GM19397 (cell line): ENCODE results near the gene CRYBB1.

ENCODE experiments used
- ATAC-seq: cut with Tn5 transposase; IDR thresholded peaks from one replicate; pipeline ENCODE4 v1.9.1; 2021; ENCODE audit warnings: mild to moderate bottlenecking, moderate library complexity; ENCODE audit not compliant: unreplicated experiment

CRYBB1 gene

GRCh38 chr22:26559961-26560575 is 57.8 kb downstream of the CRYBB1 start:
- no peak for ATAC-seq

GRCh38 chr22:26558248-26558895 is 59.5 kb downstream of the CRYBB1 start:
- ATAC-seq: no peak

GRCh38 chr22:26556904-26557303 is 60.9 kb downstream of the CRYBB1 start:
- no peak for ATAC-seq

- ATAC-seq: no peak
These were observed 62.3 kb downstream of the CRYBB1 start for GRCh38 chr22:26555478-26555877.

- ATAC-seq: no peak
These were observed 62.9 kb downstream of the CRYBB1 start for GRCh38 chr22:26554956-26555355.

GRCh38 chr22:26553056-26553752 is 64.6 kb downstream of the CRYBB1 start:
- ATAC-seq: no peak

GRCh38 chr22:26552466-26552865 is 65.4 kb downstream of the CRYBB1 start:
- no peak for ATAC-seq

- no peak for ATAC-seq
These were observed 66.3 kb downstream of the CRYBB1 start for GRCh38 chr22:26551568-26551967.

- no peak for ATAC-seq
These were observed 67.3 kb downstream of the CRYBB1 start for GRCh38 chr22:26550498-26551033.

GRCh38 chr22:26549902-26550497 is 67.8 kb downstream of the CRYBB1 start:
- no peak for ATAC-seq
